CMK (cell line): ENCODE results near the gene TNP2.
A peak's percentile ranks its signal among the peaks of the same experiment; 100 is the strongest.

Experiments
- DNase-seq: peaks from one replicate; pipeline ENCODE4 v3.0.0-alpha.2; 2010; ENCODE audit warnings: low read depth

Gene TNP2

GRCh38 chr16:11276896-11277593 lies 7.9 kb upstream of the TNP2 start:
- no peak for DNase-seq

- no peak for DNase-seq
Observed at GRCh38 chr16:11276143-11276895, 7.2 kb upstream of the TNP2 start, which contains the start of gene PRM2. PRM2 (minus strand) TSS chr16:11276480; CDS start chr16:11276370, 110 bp downstream.

GRCh38 chr16:11274964-11275363 lies 5.8 kb upstream of the TNP2 start:
- no peak for DNase-seq

GRCh38 chr16:11273721-11274324 lies 4.7 kb upstream of the TNP2 start:
- DNase-seq: no peak

GRCh38 chr16:11272921-11273720 lies 4.0 kb upstream of the TNP2 start, which contains the start of gene PRM3:
PRM3 (minus strand) TSS chr16:11273629; CDS start chr16:11273595, 34 bp downstream.
- no peak for DNase-seq

GRCh38 chr16:11272484-11272883 lies 3.4 kb upstream of the TNP2 start:
- DNase-seq: no peak

GRCh38 chr16:11271610-11272009 lies 2.5 kb upstream of the TNP2 start:
- DNase-seq: no peak

GRCh38 chr16:11270602-11271162 lies 1.6 kb upstream of the TNP2 start:
- no peak for DNase-seq

- no peak for DNase-seq
Observed at GRCh38 chr16:11265124-11265523, 4.0 kb downstream of the TNP2 start.

GRCh38 chr16:11264155-11264832 lies 4.8 kb downstream of the TNP2 start:
- DNase-seq: no peak

- no peak for DNase-seq
Observed at GRCh38 chr16:11263737-11264136, 5.4 kb downstream of the TNP2 start.

GRCh38 chr16:11262915-11263314 lies 6.2 kb downstream of the TNP2 start:
- no peak for DNase-seq

GRCh38 chr16:11260596-11260966 lies 8.5 kb downstream of the TNP2 start:
- no peak for DNase-seq

GRCh38 chr16:11259655-11260595 lies 9.2 kb downstream of the TNP2 start:
- no peak for DNase-seq

- no peak for DNase-seq
Observed at GRCh38 chr16:11258553-11259492, 10.3 kb downstream of the TNP2 start.

GRCh38 chr16:11257131-11257938 lies 11.8 kb downstream of the TNP2 start:
- peak; percentile 63 for DNase-seq

GRCh38 chr16:11256661-11257130 lies 12.4 kb downstream of the TNP2 start:
- DNase-seq: no peak
